Glomerular endothelial cell (primary cell): ENCODE data around the gene SIX1. TPM values are rescaled to one million over a fixed set of nuclear protein-coding genes. Genes with fewer than 3 reads are reported as not detected.

ENCODE experiments used
- DNase-seq: peaks from one replicate; pipeline ENCODE4 v3.0.0-alpha.2; 2011; ENCODE audit warnings: low read depth, low spot score; ENCODE audit errors: extremely low read depth
- total RNA-seq: library from RNA; depleted of rRNA; stranded (reverse); fragments of >200 nt; gene quantifications from 2 replicates; pipeline ENCODE4 v1.2.3, GENCODE V29; 2015

SIX1 gene
- total RNA-seq, 1 donor from 2014 or later = 7.5 TPM

- no peak for DNase-seq
These were observed 6.8 kb upstream of the SIX1 start for GRCh38 chr14:60655898-60656685.

- no peak for DNase-seq
These were observed 6.0 kb upstream of the SIX1 start for GRCh38 chr14:60655119-60655897.

GRCh38 chr14:60654334-60654821 is 5.1 kb upstream of the SIX1 start:
- no peak for DNase-seq

- DNase-seq = no peak
These were observed 4.5 kb upstream of the SIX1 start for GRCh38 chr14:60653701-60654161.

GRCh38 chr14:60652674-60653651 is 3.7 kb upstream of the SIX1 start:
- DNase-seq = no peak

- DNase-seq = no peak
These were observed 2.8 kb upstream of the SIX1 start for GRCh38 chr14:60651796-60652673.

GRCh38 chr14:60651086-60651795 is 2.0 kb upstream of the SIX1 start:
- DNase-seq = no peak

GRCh38 chr14:60650373-60650961 is 1.2 kb upstream of the SIX1 start:
- DNase-seq = no peak

- no peak for DNase-seq
These were observed 647 bp upstream of the SIX1 start for GRCh38 chr14:60649875-60650372.

- DNase-seq = no peak
These were observed 886 bp downstream of the SIX1 start for GRCh38 chr14:60648249-60648933.

GRCh38 chr14:60647837-60648248 is 1.4 kb downstream of the SIX1 start:
- DNase-seq = no peak

- DNase-seq = no peak
These were observed 2.0 kb downstream of the SIX1 start for GRCh38 chr14:60647081-60647836.

- no peak for DNase-seq
These were observed 3.0 kb downstream of the SIX1 start for GRCh38 chr14:60646226-60646818.

- no peak for DNase-seq
These were observed 4.0 kb downstream of the SIX1 start for GRCh38 chr14:60645126-60645741.

- no peak for DNase-seq
These were observed 4.6 kb downstream of the SIX1 start for GRCh38 chr14:60644666-60645065.
